ENCODE results near the gene LYZ.

- TF ChIP-seq, protein P1, sequence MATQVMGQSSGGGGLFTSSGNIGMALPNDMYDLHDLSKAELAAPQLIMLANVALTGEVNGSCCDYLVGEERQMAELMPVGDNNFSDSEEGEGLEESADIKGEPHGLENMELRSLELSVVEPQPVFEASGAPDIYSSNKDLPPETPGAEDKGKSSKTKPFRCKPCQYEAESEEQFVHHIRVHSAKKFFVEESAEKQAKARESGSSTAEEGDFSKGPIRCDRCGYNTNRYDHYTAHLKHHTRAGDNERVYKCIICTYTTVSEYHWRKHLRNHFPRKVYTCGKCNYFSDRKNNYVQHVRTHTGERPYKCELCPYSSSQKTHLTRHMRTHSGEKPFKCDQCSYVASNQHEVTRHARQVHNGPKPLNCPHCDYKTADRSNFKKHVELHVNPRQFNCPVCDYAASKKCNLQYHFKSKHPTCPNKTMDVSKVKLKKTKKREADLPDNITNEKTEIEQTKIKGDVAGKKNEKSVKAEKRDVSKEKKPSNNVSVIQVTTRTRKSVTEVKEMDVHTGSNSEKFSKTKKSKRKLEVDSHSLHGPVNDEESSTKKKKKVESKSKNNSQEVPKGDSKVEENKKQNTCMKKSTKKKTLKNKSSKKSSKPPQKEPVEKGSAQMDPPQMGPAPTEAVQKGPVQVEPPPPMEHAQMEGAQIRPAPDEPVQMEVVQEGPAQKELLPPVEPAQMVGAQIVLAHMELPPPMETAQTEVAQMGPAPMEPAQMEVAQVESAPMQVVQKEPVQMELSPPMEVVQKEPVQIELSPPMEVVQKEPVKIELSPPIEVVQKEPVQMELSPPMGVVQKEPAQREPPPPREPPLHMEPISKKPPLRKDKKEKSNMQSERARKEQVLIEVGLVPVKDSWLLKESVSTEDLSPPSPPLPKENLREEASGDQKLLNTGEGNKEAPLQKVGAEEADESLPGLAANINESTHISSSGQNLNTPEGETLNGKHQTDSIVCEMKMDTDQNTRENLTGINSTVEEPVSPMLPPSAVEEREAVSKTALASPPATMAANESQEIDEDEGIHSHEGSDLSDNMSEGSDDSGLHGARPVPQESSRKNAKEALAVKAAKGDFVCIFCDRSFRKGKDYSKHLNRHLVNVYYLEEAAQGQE (IDR thresholded peaks at IDR 0.05; ENCODE audit: insufficient read depth in 1 of 2, low read depth in 2 of 2, low read length in 2 of 2), result no peak
- TF ChIP-seq TAF1 (IDR thresholded peaks at IDR 0.05; ENCODE audit: borderline replicate concordance, insufficient read depth, low read length) (no peak), POLR2AphosphoS5 (IDR thresholded peaks at IDR 0.05; ENCODE audit: low read depth, low read length) (no peak)
These were observed 5.8 kb upstream of the LYZ start for GRCh38 chr12:69342421-69342820.

Measured in PFSK-1 (cell line).